Thyroid gland (tissue), 4 donors: ENCODE measurements around the gene WDR89. TPM values are rescaled to one million over a fixed set of nuclear protein-coding genes. Genes with fewer than 3 reads are reported as not detected.
A peak's percentile ranks its signal among the peaks of the same experiment; 100 is the strongest.

ENCODE experiments used
- DNase-seq, 2 donors: peaks; one replicate each; pipeline ENCODE4 v3.0.0-alpha.2; 2019
- H3K27ac ChIP-seq, 3 donors: fragments of 200-600 bp; sonication (generic); 1 replicate in 2 of 3; 2 replicates in 1 of 3; pipeline ENCODE4 v1.5.1; 2016 to 2019; ENCODE audit warnings: mild to moderate bottlenecking in 1 of 3, moderate library complexity in 1 of 3
- H3K27me3 ChIP-seq: fragments of 200-600 bp; sonication (generic); one replicate; pipeline ENCODE4 v1.5.1; 2019
- H3K36me3 ChIP-seq, 2 donors: fragments of 200-600 bp; sonication (generic); one replicate each; pipeline ENCODE4 v1.5.1; 2016 to 2019
- H3K4me1 ChIP-seq, 2 donors: fragments of 200-600 bp; sonication (generic); one replicate each; pipeline ENCODE4 v1.5.1; 2017 to 2019
- H3K4me3 ChIP-seq, 3 donors: fragments of 200-600 bp; sonication (generic); replicated peaks in 1 of 3; 1 replicate in 2 of 3; 2 replicates in 1 of 3; pipeline ENCODE4 v1.5.1; 2016; ENCODE audit warnings: mild to moderate bottlenecking in 1 of 3
- H3K9me3 ChIP-seq: fragments of 200-600 bp; sonication (generic); one replicate; pipeline ENCODE4 v1.5.1; 2017
- POLR2A ChIP-seq, 2 donors: fragments of 450-650 bp; IDR thresholded peaks; one replicate each; pipeline ENCODE4 v1.6.1; 2017; ENCODE audit warnings: antibody characterized with exemption in 2 of 2, mild to moderate bottlenecking in 2 of 2, moderate library complexity in 1 of 2
- WGBS, 2 donors: methylation state at CpG; one replicate each; pipeline ENCODE4 v1.1.5; 2017; 5-methylcytosine and 5-hydroxymethylcytosine counted together
- intact Hi-C: fragments of 100-400 bp; cut with DNase I; formaldehyde crosslinking; loops from one replicate; pipeline ENCODE4 v1.15.1; 2023
- total RNA-seq, 4 donors: library from RNA; depleted of rRNA; stranded (reverse); fragments of >200 nt; gene quantifications; one replicate each; pipeline ENCODE4 v1.2.3, GENCODE V29; 2016
- TF ChIP-seq, protein P1 (sequence below), 6 experiments: fragments of 200-600 bp in 3 of 6; fragments of 450-650 bp in 3 of 6; sonication (generic) in 3 of 6; IDR thresholded peaks; one replicate each; pipeline ENCODE4 v1.5.1; 2016 to 2019; ENCODE audit warnings: antibody characterized with exemption in 6 of 6, mild to moderate bottlenecking in 2 of 6, inconsistent platforms in 1 of 6, moderate library complexity in 1 of 6

Gene WDR89
- total RNA-seq, 4 donors from 2014 or later = 9.4 to 15.0 (median 13.5) TPM

GRCh38 chr14:63578300-63578699 is 63.4 kb downstream of the WDR89 start:
- no peak overlapping the region for H3K4me3 ChIP-seq
- DNase-seq = no peak
- no peaks in the 10 kb centered on the region for H3K27me3 ChIP-seq
- 89 to 95% methylated on average over 1 of the region's 1 CpG for WGBS, 2 donors
- no peaks in the 10 kb centered on the region for H3K36me3 ChIP-seq
- intact Hi-C loops = no loop called here
- no peaks in the 10 kb centered on the region for H3K9me3 ChIP-seq
- TF ChIP-seq, protein P1, sequence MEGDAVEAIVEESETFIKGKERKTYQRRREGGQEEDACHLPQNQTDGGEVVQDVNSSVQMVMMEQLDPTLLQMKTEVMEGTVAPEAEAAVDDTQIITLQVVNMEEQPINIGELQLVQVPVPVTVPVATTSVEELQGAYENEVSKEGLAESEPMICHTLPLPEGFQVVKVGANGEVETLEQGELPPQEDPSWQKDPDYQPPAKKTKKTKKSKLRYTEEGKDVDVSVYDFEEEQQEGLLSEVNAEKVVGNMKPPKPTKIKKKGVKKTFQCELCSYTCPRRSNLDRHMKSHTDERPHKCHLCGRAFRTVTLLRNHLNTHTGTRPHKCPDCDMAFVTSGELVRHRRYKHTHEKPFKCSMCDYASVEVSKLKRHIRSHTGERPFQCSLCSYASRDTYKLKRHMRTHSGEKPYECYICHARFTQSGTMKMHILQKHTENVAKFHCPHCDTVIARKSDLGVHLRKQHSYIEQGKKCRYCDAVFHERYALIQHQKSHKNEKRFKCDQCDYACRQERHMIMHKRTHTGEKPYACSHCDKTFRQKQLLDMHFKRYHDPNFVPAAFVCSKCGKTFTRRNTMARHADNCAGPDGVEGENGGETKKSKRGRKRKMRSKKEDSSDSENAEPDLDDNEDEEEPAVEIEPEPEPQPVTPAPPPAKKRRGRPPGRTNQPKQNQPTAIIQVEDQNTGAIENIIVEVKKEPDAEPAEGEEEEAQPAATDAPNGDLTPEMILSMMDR (IDR thresholded peaks at IDR 0.05) = no peak
- TF ChIP-seq POLR2A (IDR thresholded peaks at IDR 0.05) = no peak
- no peaks in the 10 kb centered on the region for H3K4me1 ChIP-seq
- H3K27ac ChIP-seq = no peak overlapping the region

- TF ChIP-seq POLR2A (IDR thresholded peaks at IDR 0.05) = no peak
- TF ChIP-seq, protein P1 (IDR thresholded peaks at IDR 0.05) = no peak
- intact Hi-C loops = no loop called here
- no peaks in the 10 kb centered on the region for H3K36me3 ChIP-seq
- H3K27ac ChIP-seq = no peak overlapping the region
- WGBS, 2 donors = 69 to 82% methylated on average over 4 of the region's 4 CpGs
- H3K27me3 ChIP-seq = no peaks in the 10 kb centered on the region
- H3K9me3 ChIP-seq = no peaks in the 10 kb centered on the region
- no peak for DNase-seq
- H3K4me1 ChIP-seq = no peaks in the 10 kb centered on the region
- H3K4me3 ChIP-seq = no peak overlapping the region
Observed at GRCh38 chr14:63573581-63573980, 68.1 kb downstream of the WDR89 start.

DNA sequence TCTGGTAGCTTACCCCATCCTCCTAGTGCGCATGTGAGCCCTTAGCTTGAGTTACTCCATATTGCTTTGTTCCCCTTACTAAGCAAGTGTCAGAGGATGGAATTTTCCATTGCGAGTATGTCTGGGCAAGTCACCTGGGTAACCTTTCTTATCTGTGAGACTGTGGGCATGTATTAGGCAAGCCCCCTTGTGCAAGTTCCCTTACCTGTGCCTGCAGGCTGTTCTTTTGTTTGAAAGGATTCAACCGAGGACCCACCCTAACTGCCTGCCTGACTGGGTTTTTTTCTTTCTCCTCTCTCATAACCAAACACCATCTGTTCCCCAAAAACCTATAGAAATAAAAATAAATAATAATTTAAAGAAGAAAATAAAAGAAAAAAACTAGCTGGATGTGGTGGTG is 76.2 kb downstream of the WDR89 start:
- peaks cover 0 to 4% of the 10 kb centered on the region in 2 donors for H3K4me1 ChIP-seq
- intact Hi-C loops = no loop called here
- H3K36me3 ChIP-seq = no peaks in the 10 kb centered on the region
- no peak overlapping the region for H3K4me3 ChIP-seq
- WGBS, 2 donors = 89% methylated on average over 3 of the region's 3 CpGs
- no peaks in the 10 kb centered on the region for H3K27me3 ChIP-seq
- DNase-seq = no peak
- H3K9me3 ChIP-seq = no peaks in the 10 kb centered on the region
- no peak overlapping the region for H3K27ac ChIP-seq
- TF ChIP-seq, protein P1 (IDR thresholded peaks at IDR 0.05) = no peak
- TF ChIP-seq POLR2A (IDR thresholded peaks at IDR 0.05) = no peak

GRCh38 chr14:63564318-63564717 is 77.4 kb downstream of the WDR89 start:
- H3K4me1 ChIP-seq = peaks cover 0 to 4% of the 10 kb centered on the region in 2 donors
- no peaks in the 10 kb centered on the region for H3K27me3 ChIP-seq
- H3K36me3 ChIP-seq = no peaks in the 10 kb centered on the region
- H3K4me3 ChIP-seq = no peak overlapping the region
- WGBS, 2 donors = 33 to 41% methylated on average over 1 of the region's 1 CpG
- intact Hi-C loops = no loop called here
- no peak overlapping the region for H3K27ac ChIP-seq
- TF ChIP-seq, protein P1 (IDR thresholded peaks at IDR 0.05) = no peak
- no peak for TF ChIP-seq POLR2A (IDR thresholded peaks at IDR 0.05)
- peak; percentile 3 to 10 for DNase-seq
- H3K9me3 ChIP-seq = no peaks in the 10 kb centered on the region

- H3K4me3 ChIP-seq = no peak overlapping the region
- H3K36me3 ChIP-seq = no peaks in the 10 kb centered on the region
- DNase-seq = no peak
- H3K9me3 ChIP-seq = no peaks in the 10 kb centered on the region
- H3K27me3 ChIP-seq = no peaks in the 10 kb centered on the region
- no peak overlapping the region for H3K27ac ChIP-seq
- WGBS, 2 donors = 84 to 86% methylated on average over 7 of the region's 7 CpGs
- no peak for TF ChIP-seq POLR2A (IDR thresholded peaks at IDR 0.05)
- TF ChIP-seq, protein P1 (IDR thresholded peaks at IDR 0.05) = no peak
- intact Hi-C loops = no loop called here
- H3K4me1 ChIP-seq = peaks cover 0 to 4% of the 10 kb centered on the region in 2 donors
Observed at GRCh38 chr14:63563370-63564026, 78.2 kb downstream of the WDR89 start.
